HG02884 (cell line): ENCODE data around the gene CCDC38.
"Not testable (repeated sequence)": the region's sequence is repeated elsewhere in the genome, so short reads cannot be mapped to it uniquely, and the experiment has no call there.

Experiments
- ATAC-seq: cut with Tn5 transposase; IDR thresholded peaks from one replicate; pipeline ENCODE4 v1.9.1; 2021; ENCODE audit warnings: mild to moderate bottlenecking, moderate library complexity; ENCODE audit not compliant: unreplicated experiment

CCDC38 gene

GRCh38 chr12:95942524-95943329 lies at the start of gene CCDC38:
Gene CCDC38 (minus strand): TSS chr12:95942614. CDS start chr12:95936509, 6,105 bp downstream.
- peak; percentile 97 for ATAC-seq

- ATAC-seq, result no peak
These were observed 47.7 kb upstream of the CCDC38 start for GRCh38 chr12:95990136-95990535.

- no peak for ATAC-seq
These were observed 47.2 kb upstream of the CCDC38 start for GRCh38 chr12:95989504-95990123.

- no peak for ATAC-seq
These were observed 46.3 kb upstream of the CCDC38 start for GRCh38 chr12:95988506-95989275.

GRCh38 chr12:95986635-95987570 lies 44.5 kb upstream of the CCDC38 start:
- no peak for ATAC-seq

- no peak for ATAC-seq
These were observed 42.3 kb upstream of the CCDC38 start for GRCh38 chr12:95984682-95985081.

- ATAC-seq, result no peak
These were observed 40.2 kb upstream of the CCDC38 start for GRCh38 chr12:95982602-95983001.

GRCh38 chr12:95980437-95980836 lies 38.0 kb upstream of the CCDC38 start:
- no peak for ATAC-seq

- ATAC-seq, result no peak
These were observed 36.4 kb upstream of the CCDC38 start for GRCh38 chr12:95978774-95979173.

GRCh38 chr12:95978351-95978750 lies 35.9 kb upstream of the CCDC38 start:
- ATAC-seq, result no peak

- ATAC-seq, result no peak
These were observed 35.4 kb upstream of the CCDC38 start for GRCh38 chr12:95977764-95978305.

- ATAC-seq, result no peak
These were observed 34.0 kb upstream of the CCDC38 start for GRCh38 chr12:95976416-95976832.

GRCh38 chr12:95975491-95975890 lies 33.1 kb upstream of the CCDC38 start:
- no peak for ATAC-seq

- no peak for ATAC-seq
These were observed 31.9 kb upstream of the CCDC38 start for GRCh38 chr12:95974358-95974757.

GRCh38 chr12:95972832-95973456 lies 30.5 kb upstream of the CCDC38 start:
- no peak for ATAC-seq

- no peak for ATAC-seq
These were observed 28.5 kb upstream of the CCDC38 start for GRCh38 chr12:95970905-95971304.

GRCh38 chr12:95969116-95969515 lies 26.7 kb upstream of the CCDC38 start:
- not testable (repeated sequence) for ATAC-seq

- ATAC-seq, result no peak
These were observed 24.9 kb upstream of the CCDC38 start for GRCh38 chr12:95967301-95967700.

- ATAC-seq, result no peak
These were observed 24.0 kb upstream of the CCDC38 start for GRCh38 chr12:95966287-95966870.
